ENCODE data around the gene ZNF333. TPM values are rescaled to one million over a fixed set of nuclear protein-coding genes. Genes with fewer than 3 reads are reported as not detected.

Gene ZNF333
- total RNA-seq, result 10 to 100 TPM in 2 of 3 donors, 1 to 10 TPM in 1; 8.7 to 25.9 (median 10.7) TPM
- long read RNA-seq, donor 1, full-length matches to known transcripts, result 7 of 21 reads
- long read RNA-seq, donor 1, partial matches to known transcripts, result 7 of 21 reads
- long read RNA-seq, donor 1, other reads (novel, unspliced or antisense), result 7 of 21 reads
- long read RNA-seq, donor 2, full-length matches to known transcripts, result 2 of 4 reads
- long read RNA-seq, donor 2, partial matches to known transcripts, result 1 of 4 reads
- long read RNA-seq, donor 2, other reads (novel, unspliced or antisense), result 1 of 4 reads

- DNase-seq (peak; percentile 98 to 100 (median 99)), ATAC-seq (peak; percentile 98)
- Histone ChIP-seq H3K36me3 (ENCODE audit: low read depth) (no peaks in the 10 kb centered on the region), H3K4me1 (ENCODE audit: low read depth) (peaks cover 8% of the 10 kb centered on the region), H3K9me3 (no peaks in the 10 kb centered on the region), H3K4me3 (peak within 1 kb of the TSS; percentile 63)
- intact Hi-C loops (cut with DNase I, micrococcal nuclease), result loop anchor here (5.0 to 10.0 kb wide), 2 partner anchors 115 to 118 kb away; partner anchors contain the start of gene NDUFB7 (in 2 of the 2)
- TF ChIP-seq, protein P1, sequence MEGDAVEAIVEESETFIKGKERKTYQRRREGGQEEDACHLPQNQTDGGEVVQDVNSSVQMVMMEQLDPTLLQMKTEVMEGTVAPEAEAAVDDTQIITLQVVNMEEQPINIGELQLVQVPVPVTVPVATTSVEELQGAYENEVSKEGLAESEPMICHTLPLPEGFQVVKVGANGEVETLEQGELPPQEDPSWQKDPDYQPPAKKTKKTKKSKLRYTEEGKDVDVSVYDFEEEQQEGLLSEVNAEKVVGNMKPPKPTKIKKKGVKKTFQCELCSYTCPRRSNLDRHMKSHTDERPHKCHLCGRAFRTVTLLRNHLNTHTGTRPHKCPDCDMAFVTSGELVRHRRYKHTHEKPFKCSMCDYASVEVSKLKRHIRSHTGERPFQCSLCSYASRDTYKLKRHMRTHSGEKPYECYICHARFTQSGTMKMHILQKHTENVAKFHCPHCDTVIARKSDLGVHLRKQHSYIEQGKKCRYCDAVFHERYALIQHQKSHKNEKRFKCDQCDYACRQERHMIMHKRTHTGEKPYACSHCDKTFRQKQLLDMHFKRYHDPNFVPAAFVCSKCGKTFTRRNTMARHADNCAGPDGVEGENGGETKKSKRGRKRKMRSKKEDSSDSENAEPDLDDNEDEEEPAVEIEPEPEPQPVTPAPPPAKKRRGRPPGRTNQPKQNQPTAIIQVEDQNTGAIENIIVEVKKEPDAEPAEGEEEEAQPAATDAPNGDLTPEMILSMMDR (IDR thresholded peaks at IDR 0.05), result no peak
Measured at GRCh38 chr19:14689598-14690503, at the start of gene ZNF333. Gene ZNF333, plus strand, starts transcription at chr19:14690048. Its CDS starts 3,444 bp downstream, at chr19:14693492.

- H3K4me1 ChIP-seq (ENCODE audit: low read depth), result no peaks in the 10 kb centered on the region
- TF ChIP-seq, protein P1 (IDR thresholded peaks at IDR 0.05), result no peak
- no peaks in the 10 kb centered on the region for H3K9me3 ChIP-seq
- ATAC-seq (no peak), DNase-seq (no peak)
- H3K4me3 ChIP-seq, result no peak overlapping the region
- intact Hi-C loops (cut with DNase I, micrococcal nuclease), result no loop called here
- H3K36me3 ChIP-seq (ENCODE audit: low read depth), result no peaks in the 10 kb centered on the region
Measured at GRCh38 chr19:14648506-14648905, 41.3 kb upstream of the ZNF333 start.

- DNase-seq (no peak), ATAC-seq (no peak)
- H3K4me1 ChIP-seq (ENCODE audit: low read depth), result no peaks in the 10 kb centered on the region
- TF ChIP-seq, protein P1 (IDR thresholded peaks at IDR 0.05), result no peak
- no peaks in the 10 kb centered on the region for H3K9me3 ChIP-seq
- intact Hi-C loops (cut with DNase I, micrococcal nuclease), result no loop called here
- no peaks in the 10 kb centered on the region for H3K36me3 ChIP-seq (ENCODE audit: low read depth)
- H3K4me3 ChIP-seq, result no peak overlapping the region
Measured at GRCh38 chr19:14649020-14649419, 40.8 kb upstream of the ZNF333 start.

- no peak overlapping the region for H3K4me3 ChIP-seq
- intact Hi-C loops (cut with DNase I, micrococcal nuclease), result no loop called here
- TF ChIP-seq, protein P1 (IDR thresholded peaks at IDR 0.05), result no peak
- no peaks in the 10 kb centered on the region for H3K9me3 ChIP-seq
- no peaks in the 10 kb centered on the region for H3K36me3 ChIP-seq (ENCODE audit: low read depth)
- no peak for DNase-seq
- H3K4me1 ChIP-seq (ENCODE audit: low read depth), result no peaks in the 10 kb centered on the region
- ATAC-seq, result no peak
Measured at GRCh38 chr19:14650161-14650560, 39.7 kb upstream of the ZNF333 start.

DNA sequence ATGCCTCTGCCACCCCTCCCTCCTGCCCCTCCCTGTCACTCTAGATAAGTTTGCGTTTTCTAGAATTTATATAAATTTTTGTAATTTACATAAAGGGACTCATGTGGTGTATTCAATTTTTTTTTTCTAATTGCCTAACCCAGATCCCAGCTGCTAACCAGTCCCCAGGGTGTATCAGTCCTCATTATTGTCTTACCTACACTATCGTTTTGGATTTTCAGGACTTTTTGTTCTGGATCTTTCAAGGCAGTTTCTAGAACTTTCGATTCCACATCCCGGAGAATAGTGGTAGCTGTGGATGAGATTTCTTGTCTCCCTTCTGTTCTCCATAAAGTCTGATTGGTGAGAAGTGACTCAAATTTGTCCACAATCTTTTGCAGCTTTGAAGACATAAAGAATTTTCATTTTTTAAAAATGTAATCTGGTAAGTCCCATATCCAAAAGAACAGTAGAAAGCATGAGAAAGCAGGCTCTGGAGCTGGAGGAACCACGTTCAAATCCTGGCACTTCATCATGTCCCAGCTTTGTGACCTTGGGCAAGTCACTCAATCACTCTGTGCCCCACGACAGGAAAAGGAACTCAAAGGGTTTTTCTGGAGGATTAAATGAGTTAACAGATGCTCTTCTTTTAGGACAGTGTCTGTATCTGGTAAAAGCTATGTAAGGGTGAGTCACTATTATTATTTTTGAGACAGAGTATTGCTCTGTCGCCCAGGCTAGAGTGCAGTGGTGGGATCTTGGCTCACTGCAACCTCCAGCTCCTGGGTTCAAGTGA is 34.9 kb upstream of the ZNF333 start:
- ATAC-seq, result no peak
- Histone ChIP-seq H3K36me3 (ENCODE audit: low read depth) (no peaks in the 10 kb centered on the region), H3K9me3 (no peaks in the 10 kb centered on the region), H3K4me3 (no peak overlapping the region), H3K4me1 (ENCODE audit: low read depth) (no peaks in the 10 kb centered on the region)
- TF ChIP-seq, protein P1 (IDR thresholded peaks at IDR 0.05), result no peak
- intact Hi-C loops (cut with DNase I, micrococcal nuclease), result no loop called here
- no peak for DNase-seq

Data from mucosa of descending colon (tissue), 3 donors.